ENCODE results near the gene NOA1.
"Not testable (repeated sequence)": the region's sequence is repeated elsewhere in the genome, so short reads cannot be mapped to it uniquely, and the experiment has no call there.

The NOA1 gene

GRCh38 chr4:56930638-56931037 lies 46.8 kb downstream of the NOA1 start:
- Histone ChIP-seq H3K9ac (ENCODE audit: low read depth in 1 of 2, low read length in 2 of 2) (no peak overlapping the region), H3K27ac (ENCODE audit: low read depth, low read length) (no peak overlapping the region), H3K4me1 (ENCODE audit: control insufficient read depth in 1 of 2, insufficient read depth in 2 of 2, low read length in 2 of 2) (no peaks in the 10 kb centered on the region), H3K4me3 (ENCODE audit: low read depth in 1 of 2, low read length in 2 of 2) (no peak overlapping the region), H3K27me3 (ENCODE audit: control insufficient read depth in 1 of 2, insufficient read depth in 2 of 2, low read length in 2 of 2) (no peaks in the 10 kb centered on the region), H3K36me3 (ENCODE audit: control insufficient read depth in 1 of 2, insufficient read depth in 2 of 2, low read length in 2 of 2) (peaks cover 22 to 28% of the 10 kb centered on the region in 2 donors), H3K9me3 (ENCODE audit: control insufficient read depth in 1 of 2, low read length in 2 of 2) (no peaks in the 10 kb centered on the region)

- peaks cover 22 to 48% of the 10 kb centered on the region in 2 donors for H3K36me3 ChIP-seq (ENCODE audit: control insufficient read depth in 1 of 2, insufficient read depth in 2 of 2, low read length in 2 of 2)
- H3K4me3 ChIP-seq (ENCODE audit: low read depth in 1 of 2, low read length in 2 of 2), result no peak overlapping the region
- H3K9me3 ChIP-seq (ENCODE audit: control insufficient read depth in 1 of 2, low read length in 2 of 2), result no peaks in the 10 kb centered on the region
- no peaks in the 10 kb centered on the region for H3K27me3 ChIP-seq (ENCODE audit: control insufficient read depth in 1 of 2, insufficient read depth in 2 of 2, low read length in 2 of 2)
- no peak overlapping the region for H3K9ac ChIP-seq (ENCODE audit: low read depth in 1 of 2, low read length in 2 of 2)
- no peak overlapping the region for H3K27ac ChIP-seq (ENCODE audit: low read depth, low read length)
- no peaks in the 10 kb centered on the region for H3K4me1 ChIP-seq (ENCODE audit: control insufficient read depth in 1 of 2, insufficient read depth in 2 of 2, low read length in 2 of 2)
Measured at GRCh38 chr4:56927196-56927595, 50.2 kb downstream of the NOA1 start.

- peaks cover 10 to 13% of the 10 kb centered on the region in 2 donors for H3K4me1 ChIP-seq (ENCODE audit: control insufficient read depth in 1 of 2, insufficient read depth in 2 of 2, low read length in 2 of 2)
- not testable (repeated sequence) for H3K36me3 ChIP-seq (ENCODE audit: control insufficient read depth in 1 of 2, insufficient read depth in 2 of 2, low read length in 2 of 2); H3K9me3 ChIP-seq (ENCODE audit: control insufficient read depth in 1 of 2, low read length in 2 of 2); H3K27ac ChIP-seq (ENCODE audit: low read depth, low read length); H3K9ac ChIP-seq (ENCODE audit: low read depth in 1 of 2, low read length in 2 of 2); H3K4me3 ChIP-seq (ENCODE audit: low read depth in 1 of 2, low read length in 2 of 2); H3K27me3 ChIP-seq (ENCODE audit: control insufficient read depth in 1 of 2, insufficient read depth in 2 of 2, low read length in 2 of 2)
Measured at GRCh38 chr4:56914977-56915376, 62.4 kb downstream of the NOA1 start.

GRCh38 chr4:56914336-56914735 lies 63.1 kb downstream of the NOA1 start:
- H3K36me3 ChIP-seq (ENCODE audit: control insufficient read depth in 1 of 2, insufficient read depth in 2 of 2, low read length in 2 of 2), result peaks cover 0 to 9% of the 10 kb centered on the region in 2 donors
- no peaks in the 10 kb centered on the region for H3K27me3 ChIP-seq (ENCODE audit: control insufficient read depth in 1 of 2, insufficient read depth in 2 of 2, low read length in 2 of 2)
- no peak overlapping the region for H3K27ac ChIP-seq (ENCODE audit: low read depth, low read length)
- no peak overlapping the region for H3K4me3 ChIP-seq (ENCODE audit: low read depth in 1 of 2, low read length in 2 of 2)
- no peaks in the 10 kb centered on the region for H3K9me3 ChIP-seq (ENCODE audit: control insufficient read depth in 1 of 2, low read length in 2 of 2)
- H3K9ac ChIP-seq (ENCODE audit: low read depth in 1 of 2, low read length in 2 of 2), result no peak overlapping the region
- peaks cover 13 to 17% of the 10 kb centered on the region in 2 donors for H3K4me1 ChIP-seq (ENCODE audit: control insufficient read depth in 1 of 2, insufficient read depth in 2 of 2, low read length in 2 of 2)

Data from duodenal mucosa (tissue), 2 donors.